Small intestine (tissue), 7 donors: ENCODE results near the gene CSTA. TPM values are rescaled to one million over a fixed set of nuclear protein-coding genes. Genes with fewer than 3 reads are reported as not detected.
A peak's percentile ranks its signal among the peaks of the same experiment; 100 is the strongest.

Experiments
- DNase-seq, 2 donors: peaks; one replicate each; pipeline versions ENCODE4 v3.0.0 to v3.0.0-alpha.2; 2013
- FAIRE-seq: peaks from 2 replicates; lab custom pipeline; 2012; peaks lifted over from hg19 to GRCh38; lab: Jason Lieb, UNC
- H3K27ac ChIP-seq, 3 donors: one replicate each; pipeline ENCODE4 v1.5.1; 2013; ENCODE audit warnings: low read length in 2 of 3, mild to moderate bottlenecking in 2 of 3, control low read depth in 1 of 3, inconsistent platforms in 1 of 3, low read depth in 1 of 3, moderate library complexity in 1 of 3
- H3K27me3 ChIP-seq, 3 donors: one replicate each; pipeline ENCODE4 v1.6.1; 2013; ENCODE audit warnings: low read length in 3 of 3, inconsistent platforms in 1 of 3; ENCODE audit not compliant: control insufficient read depth in 3 of 3, insufficient read depth in 3 of 3
- H3K36me3 ChIP-seq, 3 donors: one replicate each; pipeline ENCODE4 v1.6.1; 2013; ENCODE audit warnings: low read length in 3 of 3, inconsistent platforms in 1 of 3, low read depth in 1 of 3, mild to moderate bottlenecking in 1 of 3, moderate library complexity in 1 of 3; ENCODE audit not compliant: control insufficient read depth in 3 of 3, insufficient read depth in 2 of 3
- H3K4me1 ChIP-seq, 3 donors: one replicate each; pipeline ENCODE4 v1.6.1; 2013; ENCODE audit warnings: low read length in 2 of 3, inconsistent platforms in 1 of 3, low read depth in 1 of 3, mild to moderate bottlenecking in 1 of 3, moderate library complexity in 1 of 3; ENCODE audit not compliant: control insufficient read depth in 3 of 3, insufficient read depth in 2 of 3
- H3K4me3 ChIP-seq, 3 donors: one replicate each; pipeline ENCODE4 v1.5.1; 2013; ENCODE audit warnings: low read length in 3 of 3, control low read depth in 1 of 3, inconsistent platforms in 1 of 3, low read depth in 1 of 3, mild to moderate bottlenecking in 1 of 3, moderate library complexity in 1 of 3
- H3K9me3 ChIP-seq, 2 donors: one replicate each; pipeline ENCODE4 v1.6.1; 2013; ENCODE audit warnings: low read depth in 1 of 2, low read length in 1 of 2; ENCODE audit not compliant: control insufficient read depth in 2 of 2, insufficient read depth in 1 of 2
- WGBS, 3 donors: extraction: QIAGEN DNeasy Blood & Tissue Kit; methylation state at CpG; one replicate each; pipeline ENCODE4 v1.1.7; 2013; 5-methylcytosine and 5-hydroxymethylcytosine counted together
- polyA plus RNA-seq, 4 donors: library from polyadenylated mRNA; stranded (reverse) in 3 of 4; unstranded in 1 of 4; fragments of 200-250 nt in 3 of 4; fragments of 120-200 nt in 1 of 4; gene quantifications; one replicate each; pipeline versions ENCODE4 v1.2.1 to v1.2.3, GENCODE V29; 2013
- donor health status: healthy with polysubstance abuse.
- donor health status: control.
- donor health status: control.
- donor health status: Bipolar disorder and iron deficiency.
- donor health status: healthy.

Gene CSTA
- polyA plus RNA-seq, 4 donors = 1.8 to 10.8 (median 5.6) TPM

DNA sequence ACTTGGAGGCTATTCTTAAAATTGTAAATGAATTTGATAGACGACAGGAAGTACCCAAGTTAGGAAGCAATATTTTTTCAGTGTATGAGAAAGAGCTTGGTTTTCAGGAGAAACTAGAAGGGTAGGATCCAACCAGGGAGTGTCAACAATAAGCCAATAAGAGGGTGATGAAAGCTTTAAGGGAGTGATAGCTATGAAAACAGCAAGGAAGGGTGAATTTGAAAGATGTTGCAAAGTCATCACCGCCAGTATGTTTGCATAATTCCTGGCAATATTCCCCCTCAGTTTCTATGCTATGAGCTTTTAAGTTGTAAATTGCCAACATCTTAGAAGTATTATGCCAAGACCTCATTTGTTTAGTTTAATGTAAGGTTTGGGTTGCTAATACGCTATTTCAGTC, 11.8 kb upstream of the CSTA start:
- WGBS, 3 donors = 77 to 96% (median 85%) methylated on average over 3 of the region's 3 CpGs
- DNase-seq (no peak), FAIRE-seq (no peak)
- no peaks in the 10 kb centered on the region for H3K36me3 ChIP-seq
- no peaks in the 10 kb centered on the region for H3K27me3 ChIP-seq
- H3K4me1 ChIP-seq = peaks cover 0 to 9% (median 0%) of the 10 kb centered on the region in 3 donors
- no peaks in the 10 kb centered on the region for H3K9me3 ChIP-seq
- H3K27ac ChIP-seq = no peak overlapping the region
- no peak overlapping the region for H3K4me3 ChIP-seq

- no peaks in the 10 kb centered on the region for H3K36me3 ChIP-seq
- DNase-seq = peak; percentile 42 to 56
- no peaks in the 10 kb centered on the region for H3K9me3 ChIP-seq
- no peak overlapping the region for H3K4me3 ChIP-seq
- H3K27me3 ChIP-seq = no peaks in the 10 kb centered on the region
- FAIRE-seq = no peak
- peaks cover 0 to 9% (median 0%) of the 10 kb centered on the region in 3 donors for H3K4me1 ChIP-seq
- H3K27ac ChIP-seq = no peak overlapping the region
- WGBS, 3 donors = 45 to 71% (median 65%) methylated on average over 2 of the region's 2 CpGs
These were observed 10.7 kb upstream of the CSTA start for GRCh38 chr3:122314228-122314876.

DNA sequence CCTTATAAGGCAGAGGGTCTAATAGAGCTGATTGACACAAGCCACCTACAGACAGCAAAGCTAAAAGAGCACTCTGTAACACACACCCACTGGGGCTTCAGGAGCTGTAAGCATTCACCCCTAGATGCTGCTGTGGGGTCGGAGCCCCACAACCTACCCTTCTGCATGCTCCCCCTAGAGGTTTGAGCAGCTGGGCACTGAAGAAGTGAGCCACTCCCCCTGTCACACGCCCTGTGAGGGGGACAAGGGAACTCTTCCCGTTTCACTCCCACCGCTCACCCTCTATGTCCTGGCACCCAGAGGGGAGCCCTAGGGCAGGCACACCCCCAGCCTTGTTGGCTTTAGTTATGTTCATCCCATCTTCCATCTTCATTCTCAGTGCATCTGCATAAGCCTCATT, 9.4 kb upstream of the CSTA start:
- Histone ChIP-seq H3K27me3 (no peaks in the 10 kb centered on the region), H3K36me3 (no peaks in the 10 kb centered on the region), H3K4me1 (peaks cover 0 to 9% (median 0%) of the 10 kb centered on the region in 3 donors), H3K9me3 (no peaks in the 10 kb centered on the region), H3K27ac (no peak overlapping the region), H3K4me3 (no peak overlapping the region)
- DNase-seq (no peak), FAIRE-seq (no peak)
- WGBS, 3 donors = 64 to 73% (median 66%) methylated on average over 4 of the region's 4 CpGs

GRCh38 chr3:122316368-122316767, 8.7 kb upstream of the CSTA start:
- H3K36me3 ChIP-seq = no peaks in the 10 kb centered on the region
- no peaks in the 10 kb centered on the region for H3K9me3 ChIP-seq
- no peaks in the 10 kb centered on the region for H3K27me3 ChIP-seq
- H3K27ac ChIP-seq = no peak overlapping the region
- WGBS, 3 donors = 75 to 87% (median 82%) methylated on average over 5 of the region's 5 CpGs
- H3K4me3 ChIP-seq = no peak overlapping the region
- no peak for DNase-seq
- FAIRE-seq = no peak
- H3K4me1 ChIP-seq = peaks cover 0 to 9% (median 0%) of the 10 kb centered on the region in 3 donors

- Histone ChIP-seq H3K36me3 (no peaks in the 10 kb centered on the region), H3K27ac (no peak overlapping the region), H3K9me3 (no peaks in the 10 kb centered on the region), H3K4me3 (no peak overlapping the region), H3K4me1 (peaks cover 0 to 9% (median 0%) of the 10 kb centered on the region in 3 donors), H3K27me3 (no peaks in the 10 kb centered on the region)
- FAIRE-seq (no peak), DNase-seq (no peak)
- 92 to 94% (median 93%) methylated on average over 2 of the region's 2 CpGs for WGBS, 3 donors
These were observed 6.4 kb upstream of the CSTA start for GRCh38 chr3:122318620-122319019.

DNA sequence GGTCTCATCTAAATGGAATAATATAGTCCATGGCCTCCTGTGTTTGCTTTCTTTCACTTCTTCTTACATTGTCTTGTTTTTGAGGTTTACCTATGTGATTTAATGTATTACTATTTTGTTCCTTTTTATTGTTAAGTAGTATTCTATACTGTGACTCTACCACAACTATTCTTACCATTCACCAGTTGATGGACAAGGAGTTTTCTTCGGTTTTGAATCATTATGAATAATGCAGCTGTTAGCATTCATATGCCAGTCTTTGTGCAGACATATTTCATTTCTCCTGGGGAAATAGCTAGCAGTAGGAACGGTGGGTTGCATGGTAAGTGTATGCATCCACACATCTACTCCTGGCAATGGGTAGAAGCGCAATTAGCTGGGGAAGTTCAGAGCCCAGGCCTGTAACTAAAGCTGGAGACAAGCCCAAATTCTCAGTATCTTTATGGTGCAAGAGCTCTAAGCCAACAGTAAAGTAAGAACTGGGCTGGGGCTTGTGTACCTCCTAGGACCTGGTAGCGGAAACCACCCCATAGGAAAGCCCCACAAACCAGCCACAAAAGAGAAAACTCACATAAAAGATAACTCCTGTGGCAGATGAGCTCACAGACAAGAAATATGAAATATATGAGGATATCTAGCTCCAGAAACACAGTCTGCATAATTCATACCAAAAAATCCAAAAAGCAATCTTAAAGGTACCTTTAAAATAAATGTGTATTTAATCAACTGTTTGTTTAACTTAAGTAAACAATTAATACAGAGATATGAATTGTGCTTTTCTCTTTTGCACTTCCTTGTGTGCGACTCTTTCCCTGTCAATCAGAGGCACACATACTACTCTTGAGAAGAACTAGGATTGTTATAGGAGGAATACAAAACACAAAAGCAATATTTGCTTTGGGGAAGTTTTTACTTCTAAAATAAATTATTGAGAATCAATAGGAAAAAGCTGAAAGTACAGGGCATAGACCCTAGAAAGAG, 2.7 kb upstream of the CSTA start:
- no peaks in the 10 kb centered on the region for H3K36me3 ChIP-seq

GRCh38 chr3:122325769-122326168, 721 bp downstream of the CSTA start:
- H3K36me3 ChIP-seq = no peaks in the 10 kb centered on the region
- DNase-seq (no peak), FAIRE-seq (no peak)
- no peak overlapping the region for H3K27ac ChIP-seq
- H3K4me1 ChIP-seq = no peaks in the 10 kb centered on the region
- no peak overlapping the region for H3K4me3 ChIP-seq
- WGBS, 3 donors = 82 to 100% (median 94%) methylated on average over 3 of the region's 3 CpGs
- no peaks in the 10 kb centered on the region for H3K9me3 ChIP-seq
- H3K27me3 ChIP-seq = no peaks in the 10 kb centered on the region

More for the DNA sequence above, 2.7 kb upstream of the CSTA start:
- H3K4me1 ChIP-seq = no peaks in the 10 kb centered on the region
- no peak overlapping the region for H3K4me3 ChIP-seq
- H3K27me3 ChIP-seq = no peaks in the 10 kb centered on the region
- H3K27ac ChIP-seq = no peak overlapping the region
- WGBS, 3 donors = 58 to 61% (median 60%) methylated on average over 5 of the region's 5 CpGs
- no peaks in the 10 kb centered on the region for H3K9me3 ChIP-seq
- no peak for DNase-seq
- no peak for FAIRE-seq

GRCh38 chr3:122331886-122332285, 6.8 kb downstream of the CSTA start:
- Histone ChIP-seq H3K27me3 (peaks cover 0 to 3% (median 0%) of the 10 kb centered on the region in 3 donors), H3K27ac (no peak overlapping the region)
- FAIRE-seq = no peak

More at GRCh38 chr3:122331886-122332285, 6.8 kb downstream of the CSTA start:
- Histone ChIP-seq H3K4me1 (no peaks in the 10 kb centered on the region), H3K4me3 (no peak overlapping the region), H3K36me3 (no peaks in the 10 kb centered on the region), H3K9me3 (no peaks in the 10 kb centered on the region)
- 72 to 97% (median 85%) methylated on average over 4 of the region's 4 CpGs for WGBS, 3 donors
- no peak for DNase-seq
